Hepatocyte (in vitro differentiated cells): ENCODE data around the gene LYVE1.

Experiments used
- EZH2phosphoT487 ChIP-seq: fragments of 200-600 bp; sonication (generic); IDR thresholded peaks from one replicate; pipeline ENCODE4 v1.6.1; 2018; ENCODE audit warnings: antibody characterized with exemption, mild to moderate bottlenecking, low read depth, moderate library complexity; ENCODE audit not compliant: unreplicated experiment, severe bottlenecking
- TF ChIP-seq, protein P1 (sequence below): fragments of 200-600 bp; sonication (generic); IDR thresholded peaks from 2 replicates; pipeline ENCODE4 v1.5.1; 2016; ENCODE audit warnings: antibody characterized with exemption, mild to moderate bottlenecking; ENCODE audit not compliant: poor library complexity

DNA sequence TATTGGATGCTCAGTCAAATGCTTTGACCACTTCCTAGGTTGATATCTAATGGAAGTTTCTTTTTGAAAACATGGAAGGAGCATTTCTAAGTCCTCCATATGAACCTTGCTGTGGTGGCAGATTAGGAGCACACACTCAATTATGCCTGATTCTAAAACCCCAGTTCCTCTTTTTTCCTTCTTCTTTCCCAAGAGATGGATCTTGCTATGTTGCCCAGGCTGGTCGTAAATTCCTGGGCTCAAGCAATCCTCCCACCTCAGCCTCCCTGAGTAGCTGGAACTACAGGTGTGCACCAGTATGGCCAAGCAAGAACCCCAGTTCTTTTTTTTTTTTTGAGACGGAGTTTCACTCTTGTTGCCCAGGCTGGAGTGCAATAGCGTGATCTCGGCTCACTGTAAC lies 3.0 kb downstream of the LYVE1 start:
- TF ChIP-seq, protein P1, sequence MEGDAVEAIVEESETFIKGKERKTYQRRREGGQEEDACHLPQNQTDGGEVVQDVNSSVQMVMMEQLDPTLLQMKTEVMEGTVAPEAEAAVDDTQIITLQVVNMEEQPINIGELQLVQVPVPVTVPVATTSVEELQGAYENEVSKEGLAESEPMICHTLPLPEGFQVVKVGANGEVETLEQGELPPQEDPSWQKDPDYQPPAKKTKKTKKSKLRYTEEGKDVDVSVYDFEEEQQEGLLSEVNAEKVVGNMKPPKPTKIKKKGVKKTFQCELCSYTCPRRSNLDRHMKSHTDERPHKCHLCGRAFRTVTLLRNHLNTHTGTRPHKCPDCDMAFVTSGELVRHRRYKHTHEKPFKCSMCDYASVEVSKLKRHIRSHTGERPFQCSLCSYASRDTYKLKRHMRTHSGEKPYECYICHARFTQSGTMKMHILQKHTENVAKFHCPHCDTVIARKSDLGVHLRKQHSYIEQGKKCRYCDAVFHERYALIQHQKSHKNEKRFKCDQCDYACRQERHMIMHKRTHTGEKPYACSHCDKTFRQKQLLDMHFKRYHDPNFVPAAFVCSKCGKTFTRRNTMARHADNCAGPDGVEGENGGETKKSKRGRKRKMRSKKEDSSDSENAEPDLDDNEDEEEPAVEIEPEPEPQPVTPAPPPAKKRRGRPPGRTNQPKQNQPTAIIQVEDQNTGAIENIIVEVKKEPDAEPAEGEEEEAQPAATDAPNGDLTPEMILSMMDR: no peak
- no peak for TF ChIP-seq EZH2phosphoT487
